GM20000 (cell line): ENCODE results near the gene SLC4A11.
"Not testable (repeated sequence)": the region's sequence is repeated elsewhere in the genome, so short reads cannot be mapped to it uniquely, and the experiment has no call there.

Source experiments
- DNase-seq: peaks from one replicate; pipeline ENCODE4 v3.0.0; 2012; ENCODE audit warnings: low spot score
- TF ChIP-seq, protein P1 (sequence below): IDR thresholded peaks from 2 replicates; pipeline ENCODE4 v1.5.1; 2012; ENCODE audit warnings: mild to moderate bottlenecking, control low read depth; ENCODE audit errors: extremely low read depth, missing control alignments

SLC4A11 gene

GRCh38 chr20:3188823-3189413 lies 50.1 kb downstream of the SLC4A11 start:
- no peak for DNase-seq
- TF ChIP-seq, protein P1, sequence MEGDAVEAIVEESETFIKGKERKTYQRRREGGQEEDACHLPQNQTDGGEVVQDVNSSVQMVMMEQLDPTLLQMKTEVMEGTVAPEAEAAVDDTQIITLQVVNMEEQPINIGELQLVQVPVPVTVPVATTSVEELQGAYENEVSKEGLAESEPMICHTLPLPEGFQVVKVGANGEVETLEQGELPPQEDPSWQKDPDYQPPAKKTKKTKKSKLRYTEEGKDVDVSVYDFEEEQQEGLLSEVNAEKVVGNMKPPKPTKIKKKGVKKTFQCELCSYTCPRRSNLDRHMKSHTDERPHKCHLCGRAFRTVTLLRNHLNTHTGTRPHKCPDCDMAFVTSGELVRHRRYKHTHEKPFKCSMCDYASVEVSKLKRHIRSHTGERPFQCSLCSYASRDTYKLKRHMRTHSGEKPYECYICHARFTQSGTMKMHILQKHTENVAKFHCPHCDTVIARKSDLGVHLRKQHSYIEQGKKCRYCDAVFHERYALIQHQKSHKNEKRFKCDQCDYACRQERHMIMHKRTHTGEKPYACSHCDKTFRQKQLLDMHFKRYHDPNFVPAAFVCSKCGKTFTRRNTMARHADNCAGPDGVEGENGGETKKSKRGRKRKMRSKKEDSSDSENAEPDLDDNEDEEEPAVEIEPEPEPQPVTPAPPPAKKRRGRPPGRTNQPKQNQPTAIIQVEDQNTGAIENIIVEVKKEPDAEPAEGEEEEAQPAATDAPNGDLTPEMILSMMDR, result no peak

DNA sequence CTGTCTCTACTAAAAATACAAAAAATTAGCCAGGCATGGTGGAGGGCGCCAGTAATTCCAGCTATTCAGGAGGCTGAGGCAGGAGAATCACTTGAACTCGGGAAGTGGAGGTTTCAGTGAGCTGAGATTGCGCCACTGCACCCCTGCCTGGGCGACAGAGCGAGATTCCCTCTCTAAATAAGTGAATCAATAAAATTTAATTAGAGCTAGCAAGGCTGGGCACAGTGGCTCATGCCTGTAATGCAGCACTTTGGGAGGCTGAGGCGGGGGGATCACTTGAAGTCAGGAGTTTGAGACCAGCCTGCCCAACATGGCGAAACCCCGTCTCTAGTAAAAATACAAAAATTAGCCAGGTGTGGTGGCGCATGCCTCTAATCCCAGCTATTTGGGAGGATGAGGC lies 51.1 kb downstream of the SLC4A11 start:
- not testable (repeated sequence) for DNase-seq

- TF ChIP-seq, protein P1, result no peak
- DNase-seq, result no peak
These were observed 54.9 kb downstream of the SLC4A11 start for GRCh38 chr20:3183896-3184612.

DNA sequence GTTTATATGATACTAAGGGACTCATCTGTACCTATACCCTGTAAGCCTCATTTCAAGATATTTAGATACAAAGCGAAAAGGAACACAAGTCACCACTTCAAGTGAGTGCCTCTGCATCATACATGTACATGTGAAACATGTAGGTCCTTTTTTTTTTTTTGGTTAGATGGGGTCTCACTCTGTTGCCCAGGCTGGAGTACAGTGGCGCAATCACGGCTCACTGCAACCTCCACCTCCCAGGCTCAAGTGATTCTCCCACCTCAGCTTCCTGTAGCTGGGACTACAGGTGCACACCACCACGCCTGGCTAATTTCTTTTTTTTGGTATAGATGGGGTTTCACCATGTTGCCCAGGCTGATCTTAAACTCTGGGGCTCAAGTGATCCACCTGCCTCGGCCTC lies 56.6 kb downstream of the SLC4A11 start:
- not testable (repeated sequence) for DNase-seq

DNA sequence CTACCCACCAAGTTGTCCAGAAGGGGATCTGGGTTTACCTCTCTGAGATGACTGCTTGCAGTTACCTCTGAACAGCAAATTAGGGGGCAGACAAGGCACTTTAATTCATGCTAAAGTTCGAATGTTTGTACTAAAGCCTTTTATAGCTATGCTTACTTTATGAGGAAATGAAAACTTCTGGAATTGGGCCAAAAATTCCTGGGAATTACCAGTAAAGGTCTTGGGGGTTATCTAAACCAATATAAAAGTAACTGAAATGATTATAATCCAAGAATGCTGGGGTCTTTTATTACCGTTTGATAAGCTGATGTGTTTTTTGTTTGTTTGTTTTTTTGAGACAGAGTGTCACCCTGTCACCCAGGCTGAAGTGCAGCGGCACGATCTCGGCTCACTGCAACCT lies 57.7 kb downstream of the SLC4A11 start:
- no peak for DNase-seq
- TF ChIP-seq, protein P1, result no peak

DNA sequence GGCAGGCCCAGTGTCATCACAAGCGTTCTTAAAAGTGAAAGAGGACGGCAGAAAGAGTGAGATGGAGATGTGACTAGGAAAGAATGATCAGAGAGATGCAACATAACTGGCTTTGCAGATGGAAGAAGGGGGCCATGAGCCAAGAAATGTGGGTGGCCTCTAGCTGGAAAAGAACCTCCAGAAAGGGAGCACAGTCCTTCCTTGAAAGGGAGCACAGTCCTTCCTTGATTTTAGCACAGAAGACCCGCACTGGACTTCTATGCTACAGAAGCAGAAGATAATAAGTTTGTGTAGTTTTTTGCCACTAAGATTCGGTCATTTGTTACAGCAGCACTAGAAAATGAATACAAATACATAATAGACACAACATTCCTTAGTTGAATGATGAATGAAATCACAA lies 58.7 kb downstream of the SLC4A11 start:
- no peak for DNase-seq
- TF ChIP-seq, protein P1, result no peak

- TF ChIP-seq, protein P1, result no peak
- no peak for DNase-seq
These were observed 61.1 kb downstream of the SLC4A11 start for GRCh38 chr20:3177746-3178485.
